HG03097 (cell line): ENCODE measurements around the gene DVL2.
"Not testable (repeated sequence)": the region's sequence is repeated elsewhere in the genome, so short reads cannot be mapped to it uniquely, and the experiment has no call there.

Source experiments
- ATAC-seq: cut with Tn5 transposase; IDR thresholded peaks from one replicate; pipeline ENCODE4 v1.9.1; 2021; ENCODE audit not compliant: unreplicated experiment, low FRiP score

The DVL2 gene

GRCh38 chr17:7204828-7205461, 29.4 kb downstream of the DVL2 start:
- ATAC-seq = peak; percentile 77

- ATAC-seq = no peak
Measured at GRCh38 chr17:7204336-7204735, 30.0 kb downstream of the DVL2 start.

- ATAC-seq = no peak
Measured at GRCh38 chr17:7203391-7203790, 30.9 kb downstream of the DVL2 start.

GRCh38 chr17:7196651-7197401, 37.5 kb downstream of the DVL2 start:
- ATAC-seq = no peak

- ATAC-seq = no peak
Measured at GRCh38 chr17:7195971-7196370, 38.3 kb downstream of the DVL2 start.

GRCh38 chr17:7192271-7192937, 41.9 kb downstream of the DVL2 start:
- no peak for ATAC-seq

GRCh38 chr17:7191571-7192270, 42.6 kb downstream of the DVL2 start:
- ATAC-seq = no peak

GRCh38 chr17:7191069-7191468, 43.2 kb downstream of the DVL2 start:
- ATAC-seq = no peak

GRCh38 chr17:7190276-7190917, 43.9 kb downstream of the DVL2 start:
- no peak for ATAC-seq

GRCh38 chr17:7186241-7186640, 48.1 kb downstream of the DVL2 start:
- ATAC-seq = no peak

GRCh38 chr17:7184647-7185046, 49.7 kb downstream of the DVL2 start:
- ATAC-seq = no peak

- no peak for ATAC-seq
Measured at GRCh38 chr17:7184091-7184488, 50.2 kb downstream of the DVL2 start.

GRCh38 chr17:7183433-7184090, 50.8 kb downstream of the DVL2 start:
- ATAC-seq = no peak

- ATAC-seq = not testable (repeated sequence)
Measured at GRCh38 chr17:7182101-7182500, 52.2 kb downstream of the DVL2 start.

GRCh38 chr17:7179317-7180254, 54.7 kb downstream of the DVL2 start, which contains the start of gene ASGR1:
TSS of gene ASGR1 (minus strand) at chr17:7179370. CDS start at chr17:7178563, 807 bp downstream.
- ATAC-seq = no peak

- no peak for ATAC-seq
Measured at GRCh38 chr17:7178973-7179316, 55.4 kb downstream of the DVL2 start.

- no peak for ATAC-seq
Measured at GRCh38 chr17:7177954-7178477, 56.3 kb downstream of the DVL2 start.

- no peak for ATAC-seq
Measured at GRCh38 chr17:7177191-7177953, 56.9 kb downstream of the DVL2 start.
